KOPT-K1 (cell line): ENCODE measurements around the gene LBH.
A peak's percentile ranks its signal among the peaks of the same experiment; 100 is the strongest.

Experiments used
- H3K27ac ChIP-seq: fragments of 200-600 bp; sonication (generic); 2 replicates; pipeline ENCODE4 v1.5.1; 2016; ENCODE audit warnings: antibody characterized with exemption, mild to moderate bottlenecking, low read depth, low read length; ENCODE audit not compliant: poor library complexity, severe bottlenecking
- H3K36me3 ChIP-seq: fragments of 200-600 bp; sonication (generic); 2 replicates; pipeline ENCODE4 v1.5.1; 2017; ENCODE audit warnings: antibody characterized with exemption, mild to moderate bottlenecking, low read length, moderate library complexity; ENCODE audit not compliant: insufficient read depth
- H3K9me3 ChIP-seq: fragments of 200-600 bp; sonication (generic); 2 replicates; pipeline ENCODE4 v1.5.1; 2017; ENCODE audit warnings: antibody characterized with exemption, low read length, mild to moderate bottlenecking; ENCODE audit not compliant: insufficient read depth, poor library complexity, severe bottlenecking

Gene LBH

DNA sequence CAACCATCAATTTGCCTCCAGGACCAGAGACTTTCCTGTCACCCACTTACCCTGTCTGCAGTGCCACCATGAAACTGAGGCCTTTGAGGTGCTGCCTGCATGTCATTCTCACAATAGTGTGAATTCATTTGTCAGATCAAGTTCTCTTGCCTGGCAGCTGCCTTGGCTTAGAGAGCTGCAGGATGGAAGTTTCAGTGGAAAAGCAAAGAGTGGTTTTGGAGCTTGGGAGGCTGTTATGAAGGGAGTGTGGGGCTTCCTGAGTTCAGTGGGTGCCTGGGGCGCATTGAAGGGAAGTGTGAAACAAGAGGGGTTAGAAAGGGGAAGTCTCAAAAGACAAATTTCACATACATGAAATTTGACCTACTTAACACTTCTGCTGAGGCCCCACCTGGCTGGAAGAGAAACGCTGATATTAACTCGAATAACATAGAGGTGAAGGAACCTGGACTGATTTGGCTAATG, 7.9 kb upstream of the LBH start:
- H3K36me3 ChIP-seq = no peaks in the 10 kb centered on the region
- H3K27ac ChIP-seq = peak overlapping the region; percentile 88

DNA sequence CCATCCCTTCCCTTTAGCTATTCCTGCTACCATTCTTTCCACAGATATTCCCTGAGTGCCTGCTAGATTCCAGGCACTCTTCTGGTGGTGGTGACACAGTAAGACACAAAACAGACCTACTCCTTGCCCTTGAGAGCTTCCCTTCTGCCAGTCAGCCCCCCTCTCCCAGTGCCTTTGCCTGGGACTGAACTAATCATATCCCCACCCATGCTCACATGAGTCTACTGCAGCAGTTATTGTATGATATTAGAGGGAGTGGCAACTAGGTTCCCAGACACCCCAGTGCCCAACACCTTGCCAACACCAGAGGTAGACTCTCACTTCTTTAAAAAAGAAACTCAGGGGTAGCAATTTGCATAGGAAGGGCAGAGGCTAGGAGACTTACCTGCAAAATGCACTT, 7.2 kb upstream of the LBH start:
- Histone ChIP-seq H3K27ac (peak overlapping the region; percentile 88), H3K9me3 (no peaks in the 10 kb centered on the region), H3K36me3 (no peaks in the 10 kb centered on the region)

More for the DNA sequence above, 7.9 kb upstream of the LBH start:
- H3K9me3 ChIP-seq = no peaks in the 10 kb centered on the region

DNA sequence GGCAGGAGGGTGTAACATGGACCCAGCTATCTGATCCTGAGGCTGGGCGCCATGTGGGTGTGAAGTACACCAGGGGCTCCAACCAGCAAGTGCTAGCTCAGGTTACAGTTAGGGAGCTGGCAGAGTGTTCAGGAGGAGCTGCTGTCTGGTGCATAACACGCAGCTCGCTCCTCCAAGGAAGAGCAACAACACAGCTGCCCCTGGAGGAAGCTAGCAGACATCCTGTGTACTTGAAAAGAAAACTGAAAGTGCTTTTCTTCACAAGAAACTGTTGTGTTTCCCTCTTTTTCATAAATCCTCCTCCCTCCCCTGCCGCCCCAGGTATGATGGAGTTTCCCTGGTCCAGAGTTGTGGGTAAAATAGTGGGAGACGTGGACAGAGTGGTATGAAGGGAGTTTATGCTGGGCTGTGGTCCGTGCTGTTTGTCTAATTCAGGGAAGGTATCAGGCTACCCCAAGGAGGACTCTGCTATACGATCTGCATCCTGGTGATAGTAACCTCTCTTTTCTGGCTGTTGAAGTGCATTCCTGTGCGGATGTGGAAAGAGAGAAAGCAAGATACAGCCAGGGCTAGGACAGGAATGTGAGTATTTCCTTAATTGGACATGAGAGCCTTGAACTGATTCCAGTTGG, 6.1 kb upstream of the LBH start:
- no peaks in the 10 kb centered on the region for H3K36me3 ChIP-seq
- H3K27ac ChIP-seq = peak overlapping the region; percentile 88
- H3K9me3 ChIP-seq = no peaks in the 10 kb centered on the region

DNA sequence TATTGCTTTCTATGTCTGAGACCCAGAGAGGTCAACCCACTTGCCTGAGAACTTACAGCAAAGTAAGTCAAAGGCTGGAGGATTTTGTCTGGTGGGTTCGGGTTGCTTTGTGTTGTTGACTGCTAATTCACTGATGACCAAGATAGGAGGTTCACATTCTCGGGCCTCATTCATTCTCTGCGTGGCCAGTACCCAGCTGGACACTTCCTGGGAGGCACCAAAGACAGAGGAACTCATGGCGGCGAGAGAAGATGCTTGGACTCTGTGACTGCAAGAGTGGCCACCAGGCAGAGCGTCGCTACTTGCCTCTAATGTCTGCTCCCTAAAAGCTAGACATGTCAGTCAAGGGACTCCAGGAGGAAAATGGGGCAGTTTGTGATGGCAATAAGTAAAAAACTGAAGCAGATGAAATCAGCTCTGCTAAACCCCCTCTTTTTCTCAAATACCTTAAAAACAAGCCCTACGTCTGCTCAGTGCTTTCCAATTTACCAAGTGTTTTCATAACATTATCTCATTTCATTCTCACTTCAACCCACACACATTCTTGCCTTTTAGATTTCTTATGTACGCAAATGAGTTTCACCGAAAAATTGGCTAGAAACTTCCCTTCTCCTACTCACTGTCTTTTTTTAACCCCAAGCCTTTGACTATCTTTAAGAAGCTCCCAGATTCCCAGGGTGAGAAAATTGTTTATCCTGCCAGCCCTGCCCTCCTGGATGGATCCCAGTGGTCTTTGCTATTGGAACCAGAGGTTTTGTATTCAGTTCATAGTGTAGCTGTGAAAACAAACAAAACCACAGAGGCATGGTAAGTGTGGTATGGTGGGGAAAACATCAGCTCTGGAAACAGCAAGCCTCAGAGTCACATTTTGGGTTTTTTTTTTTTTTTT, 4.9 kb upstream of the LBH start:
- H3K9me3 ChIP-seq = no peaks in the 10 kb centered on the region
- H3K27ac ChIP-seq = peak overlapping the region; percentile 88
- H3K36me3 ChIP-seq = no peaks in the 10 kb centered on the region

DNA sequence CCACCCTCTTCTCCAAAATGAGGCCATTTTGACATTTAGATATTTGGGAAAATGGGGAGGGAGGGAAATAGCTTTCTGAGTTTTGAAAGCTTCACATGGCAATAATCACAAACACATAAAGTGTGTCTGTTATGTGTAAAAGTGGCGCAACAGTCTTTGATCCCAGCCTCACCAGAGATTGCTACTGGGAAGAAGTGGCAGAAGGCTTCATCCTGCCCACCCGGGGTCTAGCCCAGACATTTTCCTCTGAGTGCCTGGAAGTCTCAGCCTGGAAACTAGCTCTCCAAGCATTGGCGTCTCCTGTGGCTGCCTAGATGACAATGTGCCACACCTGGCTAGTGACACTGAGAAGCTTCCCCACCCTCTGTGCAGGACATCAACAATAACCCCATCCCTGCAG, 1.7 kb upstream of the LBH start:
- peaks cover 4% of the 10 kb centered on the region; the same call in 1 of the 2 replicates for H3K36me3 ChIP-seq

DNA sequence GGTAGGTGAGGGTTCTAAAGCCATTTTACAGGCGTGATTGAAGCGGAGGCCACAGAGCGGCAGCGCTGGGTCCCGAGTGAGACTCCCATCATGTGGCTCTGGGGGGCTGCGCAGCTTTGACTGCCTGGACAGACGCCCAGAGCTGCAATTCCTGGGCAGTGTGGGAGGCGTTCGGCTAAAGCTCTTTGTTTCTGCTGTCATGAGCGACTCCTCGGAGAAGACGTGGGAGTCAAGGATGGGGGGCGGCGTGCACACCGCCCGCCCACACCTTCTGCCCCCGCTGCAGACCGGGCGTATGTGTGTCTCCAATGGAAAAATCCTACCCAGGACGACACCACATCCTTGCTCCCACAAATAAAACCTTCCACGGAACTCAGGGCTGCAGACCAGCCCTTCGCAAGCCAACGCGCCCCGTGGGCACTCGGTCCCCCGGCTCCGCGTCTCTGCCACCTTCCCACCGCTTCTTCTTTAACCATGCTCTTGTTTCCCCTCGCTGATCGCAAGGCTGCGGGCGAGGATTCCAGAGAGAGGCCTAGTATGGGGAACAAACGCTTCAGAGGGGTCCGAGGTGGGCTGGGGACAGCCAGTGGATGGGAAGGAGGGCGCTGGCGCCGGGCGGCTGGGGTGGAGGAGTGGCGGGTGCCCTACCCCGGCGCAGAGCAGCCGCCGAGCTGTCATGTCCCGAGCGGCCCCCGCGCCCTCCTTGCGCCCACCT, 680 bp upstream of the LBH start:
- Histone ChIP-seq H3K27ac (peak overlapping the region; percentile 72), H3K9me3 (no peaks in the 10 kb centered on the region), H3K36me3 (peaks cover 12% of the 10 kb centered on the region; the same call in 1 of the 2 replicates)

More for the DNA sequence above, 1.7 kb upstream of the LBH start:
- Histone ChIP-seq H3K27ac (no peak overlapping the region), H3K9me3 (no peaks in the 10 kb centered on the region)

DNA sequence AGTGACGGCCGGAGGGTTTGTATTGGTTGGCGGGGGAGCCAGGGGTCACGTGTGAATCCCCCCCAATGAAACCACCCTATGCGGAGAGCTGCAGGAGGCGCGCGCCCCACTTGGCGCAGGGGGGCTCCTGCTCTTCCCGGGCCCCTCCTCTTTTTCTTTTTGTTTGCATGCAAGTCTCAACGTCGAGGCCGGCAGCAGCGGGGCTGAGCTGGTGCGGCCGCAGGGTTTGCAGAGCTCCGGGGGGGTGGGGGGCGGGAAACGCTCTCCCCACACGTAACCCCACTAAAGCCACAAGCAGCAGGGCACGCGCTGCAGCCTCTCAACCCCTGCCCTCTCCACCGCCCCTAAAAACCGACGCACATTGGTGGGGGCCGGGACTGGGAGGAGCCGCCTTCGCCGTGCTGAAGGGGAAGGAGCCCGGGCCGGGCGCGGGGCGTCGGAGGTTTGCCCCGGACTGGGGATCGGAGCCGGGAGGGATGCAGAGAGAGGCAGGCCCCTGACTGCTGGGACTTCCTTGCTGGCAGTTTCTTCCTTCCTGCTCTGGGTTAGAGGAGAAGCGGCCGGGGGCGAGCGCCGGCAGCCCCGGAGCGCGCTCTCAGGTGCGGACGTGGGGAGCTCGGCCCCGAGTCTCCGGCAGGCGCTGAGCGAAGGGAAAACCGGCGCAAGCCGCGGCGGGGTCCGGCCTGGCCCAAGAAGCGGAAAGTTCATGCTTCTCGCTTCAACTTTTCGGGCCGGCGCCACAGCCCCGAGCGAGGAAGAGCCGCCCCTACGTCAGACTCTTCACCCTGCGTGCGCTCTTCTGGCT, 864 bp downstream of the LBH start:
- Histone ChIP-seq H3K27ac (peak overlapping the region; percentile 72), H3K9me3 (no peaks in the 10 kb centered on the region), H3K36me3 (peaks cover 19% of the 10 kb centered on the region; the same call in 1 of the 2 replicates)

DNA sequence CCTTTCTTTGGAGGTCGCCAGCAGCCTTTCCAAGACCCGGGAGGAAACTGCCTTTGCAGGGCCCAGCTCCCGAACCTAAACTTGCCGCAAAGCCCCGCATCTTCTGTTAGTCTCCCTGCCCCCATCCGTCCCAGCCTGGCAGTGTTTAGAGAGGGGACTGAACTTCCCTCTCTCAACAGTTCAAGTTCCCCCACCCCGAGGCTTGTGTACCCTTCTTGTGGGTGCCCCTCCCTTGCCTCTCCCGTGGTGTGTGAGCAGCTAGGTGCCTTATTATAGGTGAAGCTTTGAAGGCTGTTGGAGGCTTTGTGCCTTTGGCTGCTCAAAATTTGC, 1.4 kb downstream of the LBH start:
- Histone ChIP-seq H3K27ac (peak overlapping the region; percentile 72), H3K36me3 (peaks cover 25% of the 10 kb centered on the region; the same call in 1 of the 2 replicates), H3K9me3 (no peaks in the 10 kb centered on the region)

DNA sequence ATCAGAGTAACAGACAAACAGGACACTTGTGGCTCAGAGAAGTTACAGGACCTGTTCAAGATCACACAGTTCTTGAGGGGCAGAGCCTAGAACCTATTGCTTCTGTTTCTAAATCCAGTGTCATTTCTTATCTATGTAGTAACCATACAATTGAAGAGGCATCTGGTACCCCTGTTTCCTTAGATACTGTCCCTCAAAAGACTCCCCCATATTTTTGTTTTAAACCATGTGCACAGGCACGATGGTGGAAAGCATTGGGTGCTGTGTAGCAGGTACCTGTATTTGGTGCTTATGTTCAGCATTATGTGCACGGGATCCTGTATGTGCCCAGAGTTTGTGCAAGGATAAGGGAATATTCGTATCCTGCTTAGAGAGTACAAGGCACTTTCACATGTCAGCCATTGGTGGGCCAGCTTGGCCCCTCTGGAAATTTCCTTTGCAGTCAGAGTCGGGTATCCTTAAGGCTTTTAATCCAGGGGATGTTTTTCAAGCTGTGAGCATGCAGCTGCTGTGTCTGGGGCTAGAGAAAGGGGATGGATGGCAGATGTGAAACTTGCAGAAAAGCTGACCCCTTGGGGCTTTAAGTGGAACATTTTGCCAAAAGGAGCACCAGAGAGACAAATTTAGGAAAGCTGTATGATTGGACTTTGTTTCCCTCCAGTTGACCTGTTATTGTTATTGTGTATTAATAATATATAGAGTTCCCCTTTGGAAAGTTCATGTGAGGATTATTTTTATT, 2.1 kb downstream of the LBH start:
- peaks cover 32% of the 10 kb centered on the region; the same call in 1 of the 2 replicates for H3K36me3 ChIP-seq
- H3K27ac ChIP-seq = peak overlapping the region; percentile 72
- no peaks in the 10 kb centered on the region for H3K9me3 ChIP-seq

DNA sequence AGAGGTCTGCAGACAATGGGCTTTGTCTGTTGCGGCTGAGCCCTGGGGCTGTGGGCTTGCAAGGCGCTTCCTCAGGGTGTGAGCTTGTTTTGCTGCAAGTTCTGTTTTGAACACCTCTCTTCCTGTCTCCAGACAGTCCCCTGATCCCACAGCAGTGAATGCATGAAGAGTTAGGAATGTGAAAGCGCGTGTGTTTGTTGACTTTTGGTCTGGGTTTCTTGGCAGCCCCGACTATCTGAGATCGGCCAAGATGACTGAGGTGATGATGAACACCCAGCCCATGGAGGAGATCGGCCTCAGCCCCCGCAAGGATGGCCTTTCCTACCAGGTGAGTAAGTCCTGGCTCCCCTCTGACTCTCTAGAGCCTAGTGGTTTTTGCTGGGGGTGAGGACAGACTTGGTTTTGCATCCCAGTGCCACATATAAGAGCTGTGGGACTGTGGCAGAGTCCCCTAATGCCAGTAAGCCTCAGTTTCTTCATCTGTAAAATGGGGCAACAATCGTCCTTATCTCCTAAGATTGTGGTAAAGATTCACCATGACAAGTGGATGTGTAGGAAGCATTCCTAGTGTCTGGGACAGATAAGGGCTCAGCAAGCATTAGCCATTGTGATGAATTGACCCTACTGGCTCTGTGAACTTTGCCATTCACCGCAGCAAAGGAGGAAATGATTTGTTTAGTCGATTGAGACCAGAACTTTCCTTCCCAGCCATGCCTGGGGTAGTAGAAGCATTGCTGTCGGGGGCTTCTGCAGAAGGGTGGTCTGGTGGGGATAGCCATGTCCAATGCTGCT, 3.0 kb downstream of the LBH start:
- peaks cover 32% of the 10 kb centered on the region; the same call in 1 of the 2 replicates for H3K36me3 ChIP-seq
- no peak overlapping the region for H3K27ac ChIP-seq
- no peaks in the 10 kb centered on the region for H3K9me3 ChIP-seq

DNA sequence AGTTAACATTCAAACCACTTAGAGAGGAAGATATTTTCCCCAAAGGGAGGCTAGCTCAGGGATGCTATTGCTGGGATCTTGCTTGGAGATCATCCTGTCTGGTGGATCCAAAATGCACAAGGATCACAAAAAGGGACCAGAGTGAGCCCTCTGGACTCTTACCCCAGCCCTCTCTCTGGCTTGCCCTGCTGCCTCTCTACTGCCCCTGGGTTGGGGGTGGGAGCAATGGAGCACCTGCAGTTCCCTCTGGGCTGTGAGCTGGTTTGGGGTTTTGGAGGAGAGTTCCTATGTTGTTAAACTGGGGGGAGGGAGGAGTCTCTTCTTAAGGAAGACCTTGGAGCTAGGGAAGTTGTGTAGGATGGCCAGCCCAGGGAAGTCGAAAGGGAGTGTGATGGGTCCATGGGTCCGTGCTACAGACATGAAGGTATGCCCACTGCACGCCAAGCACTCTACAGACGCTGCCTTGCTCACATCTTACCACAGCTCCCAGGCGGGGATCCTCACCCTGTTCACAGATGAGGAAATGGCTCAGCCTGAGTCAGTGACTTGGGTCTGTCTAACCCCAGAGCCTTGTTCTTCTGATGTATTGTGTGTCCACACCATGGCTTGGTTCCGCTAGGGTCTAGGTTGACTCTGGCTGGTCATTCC, 3.8 kb downstream of the LBH start:
- Histone ChIP-seq H3K27ac (no peak overlapping the region), H3K9me3 (no peaks in the 10 kb centered on the region), H3K36me3 (peaks cover 32% of the 10 kb centered on the region; the same call in 1 of the 2 replicates)

DNA sequence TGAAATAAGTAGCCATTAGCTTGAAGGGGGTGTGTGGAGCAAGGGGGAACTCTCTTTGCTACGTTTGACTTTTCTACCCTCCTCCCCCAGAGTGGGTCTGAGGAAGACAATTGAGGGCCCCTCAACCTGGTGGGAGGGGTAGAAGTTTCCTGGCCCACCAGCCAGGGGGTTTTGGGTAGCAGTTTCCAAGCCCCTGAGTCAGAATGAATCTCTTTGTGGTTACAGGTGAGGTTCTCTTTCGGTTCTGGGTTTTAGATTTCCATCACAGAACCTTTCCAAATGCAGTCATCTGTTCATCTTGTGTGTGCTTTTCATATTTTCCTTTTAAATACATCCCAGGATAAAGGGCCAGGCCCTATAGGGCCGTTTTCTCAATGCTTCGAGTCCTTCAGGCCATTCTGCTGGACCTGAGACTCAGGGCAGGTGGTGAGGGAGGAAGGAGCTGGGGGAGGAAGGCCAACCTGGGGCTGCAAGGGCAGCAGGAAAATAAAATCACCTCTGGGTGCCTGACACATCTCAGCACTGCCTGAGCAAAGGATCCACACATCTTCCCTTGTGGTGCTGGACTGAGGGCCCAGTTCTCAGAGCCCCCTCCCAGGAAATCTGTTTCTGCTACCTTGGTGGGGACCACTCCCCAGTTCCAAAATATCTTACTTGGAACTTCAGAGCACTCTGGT, 4.7 kb downstream of the LBH start:
- Histone ChIP-seq H3K9me3 (no peaks in the 10 kb centered on the region), H3K27ac (no peak overlapping the region), H3K36me3 (peaks cover 32% of the 10 kb centered on the region; the same call in 1 of the 2 replicates)
